Measurements from ENCODE around the gene SENP6.

DNA sequence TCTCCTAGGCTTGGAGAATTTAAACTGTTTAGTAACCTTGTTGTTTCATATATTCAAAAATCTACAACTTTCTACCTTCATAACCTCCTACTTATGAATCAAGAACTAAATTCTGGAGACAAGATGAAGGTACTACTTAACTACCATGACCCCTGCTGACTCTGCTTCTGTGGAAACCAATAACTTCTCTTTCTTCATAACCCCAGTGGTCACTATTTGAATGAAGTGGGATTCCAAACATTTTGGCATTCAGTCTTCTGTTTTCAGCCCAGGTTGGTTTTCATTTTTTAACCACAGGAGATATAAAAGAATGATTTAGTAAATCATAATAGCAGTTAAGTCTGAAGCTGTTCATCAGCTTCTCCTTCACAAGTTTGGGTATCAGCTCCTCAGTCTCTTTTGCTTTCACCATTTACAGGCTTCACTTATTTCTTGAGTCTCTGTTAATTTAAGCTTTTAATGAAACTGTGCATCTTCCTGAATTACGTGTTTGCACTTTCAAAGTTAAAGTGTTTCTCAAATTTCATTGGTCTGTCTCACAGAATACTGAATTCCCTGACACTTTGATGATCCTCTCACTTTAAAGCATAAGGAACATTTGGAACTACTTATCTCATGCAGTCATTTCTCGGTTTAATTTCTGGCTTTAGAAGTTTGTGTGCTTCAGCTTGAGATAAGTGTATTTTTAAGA lies 9.5 kb downstream of the SENP6 start:
- TF ChIP-seq POLR2A (IDR thresholded peaks at IDR 0.05) (no peak), CTCF (IDR thresholded peaks at IDR 0.05) (no peak)
